Panc1 (cell line): ENCODE measurements around the gene USP40.

Source experiments
- POLR2AphosphoS5 ChIP-seq: IDR thresholded peaks from 2 replicates; pipeline ENCODE4 v1.6.1; 2012; ENCODE audit warnings: mild to moderate bottlenecking, low read depth, low read length, moderate library complexity
- SIN3A ChIP-seq: IDR thresholded peaks from 2 replicates; pipeline ENCODE4 v1.6.1; 2012; ENCODE audit warnings: low read depth, mild to moderate bottlenecking, low read length, moderate library complexity, borderline replicate concordance; ENCODE audit not compliant: insufficient read depth
- TF ChIP-seq, protein P1 (sequence below): fragments of 450-650 bp; IDR thresholded peaks from 2 replicates; pipeline ENCODE4 v1.5.1; 2017; ENCODE audit warnings: mild to moderate bottlenecking
- TF ChIP-seq, protein P2 (sequence below), 2 experiments: IDR thresholded peaks; 2 replicates each; pipeline ENCODE4 v1.6.1; 2011 to 2012; ENCODE audit warnings: low read depth in 2 of 2, control low read depth in 1 of 2, low read length in 1 of 2, mild to moderate bottlenecking in 1 of 2, moderate library complexity in 1 of 2; ENCODE audit not compliant: insufficient read depth in 1 of 2

DNA sequence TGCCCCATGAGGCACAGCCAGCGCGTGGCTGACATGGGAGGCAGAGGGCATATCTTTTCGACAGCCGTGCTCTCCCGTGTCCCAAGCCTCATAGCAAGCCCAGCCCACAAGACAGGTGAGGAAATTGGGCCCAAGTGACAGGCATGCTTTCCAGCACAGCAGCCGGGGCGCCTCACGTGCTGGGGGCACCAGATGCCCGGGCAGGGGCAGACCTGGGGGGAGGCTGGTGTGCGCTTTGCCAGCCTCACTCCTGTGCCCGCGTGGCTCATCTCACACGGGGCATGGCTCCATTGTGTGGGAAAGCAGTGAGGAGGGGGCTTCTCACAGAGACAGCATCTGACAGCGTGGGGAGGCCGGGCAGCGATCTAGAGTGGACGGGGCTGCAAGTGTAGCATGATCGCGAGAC is 93.2 kb downstream of the USP40 start:
- TF ChIP-seq POLR2AphosphoS5 (no peak), SIN3A (no peak)
- TF ChIP-seq, protein P1, sequence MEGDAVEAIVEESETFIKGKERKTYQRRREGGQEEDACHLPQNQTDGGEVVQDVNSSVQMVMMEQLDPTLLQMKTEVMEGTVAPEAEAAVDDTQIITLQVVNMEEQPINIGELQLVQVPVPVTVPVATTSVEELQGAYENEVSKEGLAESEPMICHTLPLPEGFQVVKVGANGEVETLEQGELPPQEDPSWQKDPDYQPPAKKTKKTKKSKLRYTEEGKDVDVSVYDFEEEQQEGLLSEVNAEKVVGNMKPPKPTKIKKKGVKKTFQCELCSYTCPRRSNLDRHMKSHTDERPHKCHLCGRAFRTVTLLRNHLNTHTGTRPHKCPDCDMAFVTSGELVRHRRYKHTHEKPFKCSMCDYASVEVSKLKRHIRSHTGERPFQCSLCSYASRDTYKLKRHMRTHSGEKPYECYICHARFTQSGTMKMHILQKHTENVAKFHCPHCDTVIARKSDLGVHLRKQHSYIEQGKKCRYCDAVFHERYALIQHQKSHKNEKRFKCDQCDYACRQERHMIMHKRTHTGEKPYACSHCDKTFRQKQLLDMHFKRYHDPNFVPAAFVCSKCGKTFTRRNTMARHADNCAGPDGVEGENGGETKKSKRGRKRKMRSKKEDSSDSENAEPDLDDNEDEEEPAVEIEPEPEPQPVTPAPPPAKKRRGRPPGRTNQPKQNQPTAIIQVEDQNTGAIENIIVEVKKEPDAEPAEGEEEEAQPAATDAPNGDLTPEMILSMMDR: no peak
- TF ChIP-seq, protein P2, sequence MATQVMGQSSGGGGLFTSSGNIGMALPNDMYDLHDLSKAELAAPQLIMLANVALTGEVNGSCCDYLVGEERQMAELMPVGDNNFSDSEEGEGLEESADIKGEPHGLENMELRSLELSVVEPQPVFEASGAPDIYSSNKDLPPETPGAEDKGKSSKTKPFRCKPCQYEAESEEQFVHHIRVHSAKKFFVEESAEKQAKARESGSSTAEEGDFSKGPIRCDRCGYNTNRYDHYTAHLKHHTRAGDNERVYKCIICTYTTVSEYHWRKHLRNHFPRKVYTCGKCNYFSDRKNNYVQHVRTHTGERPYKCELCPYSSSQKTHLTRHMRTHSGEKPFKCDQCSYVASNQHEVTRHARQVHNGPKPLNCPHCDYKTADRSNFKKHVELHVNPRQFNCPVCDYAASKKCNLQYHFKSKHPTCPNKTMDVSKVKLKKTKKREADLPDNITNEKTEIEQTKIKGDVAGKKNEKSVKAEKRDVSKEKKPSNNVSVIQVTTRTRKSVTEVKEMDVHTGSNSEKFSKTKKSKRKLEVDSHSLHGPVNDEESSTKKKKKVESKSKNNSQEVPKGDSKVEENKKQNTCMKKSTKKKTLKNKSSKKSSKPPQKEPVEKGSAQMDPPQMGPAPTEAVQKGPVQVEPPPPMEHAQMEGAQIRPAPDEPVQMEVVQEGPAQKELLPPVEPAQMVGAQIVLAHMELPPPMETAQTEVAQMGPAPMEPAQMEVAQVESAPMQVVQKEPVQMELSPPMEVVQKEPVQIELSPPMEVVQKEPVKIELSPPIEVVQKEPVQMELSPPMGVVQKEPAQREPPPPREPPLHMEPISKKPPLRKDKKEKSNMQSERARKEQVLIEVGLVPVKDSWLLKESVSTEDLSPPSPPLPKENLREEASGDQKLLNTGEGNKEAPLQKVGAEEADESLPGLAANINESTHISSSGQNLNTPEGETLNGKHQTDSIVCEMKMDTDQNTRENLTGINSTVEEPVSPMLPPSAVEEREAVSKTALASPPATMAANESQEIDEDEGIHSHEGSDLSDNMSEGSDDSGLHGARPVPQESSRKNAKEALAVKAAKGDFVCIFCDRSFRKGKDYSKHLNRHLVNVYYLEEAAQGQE (IDR thresholded peaks at IDR 0.05; ENCODE audit: insufficient read depth in 1 of 2, low read depth in 2 of 2, low read length in 1 of 2): no peak
